ENCODE measurements around the gene TMEM183A.

DNA sequence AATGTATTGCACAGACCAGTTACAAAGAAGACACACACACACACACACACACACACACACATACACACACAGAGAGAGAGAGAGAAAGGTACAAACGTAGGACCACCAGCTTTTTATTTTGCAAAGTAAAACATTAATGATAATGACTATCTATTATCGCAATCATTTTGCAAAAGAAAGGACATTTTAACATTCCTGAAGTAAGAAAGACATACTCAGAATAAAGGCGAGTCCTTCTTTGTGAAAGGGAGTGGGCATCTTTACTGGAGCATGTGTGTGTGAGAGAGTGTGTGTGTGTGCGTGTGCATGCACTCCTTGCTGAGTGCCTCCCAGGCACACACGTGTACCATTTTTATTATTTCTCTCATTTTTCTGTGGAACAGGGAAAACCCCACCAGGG lies 47.5 kb downstream of the TMEM183A start:
- TF ChIP-seq, protein P1, sequence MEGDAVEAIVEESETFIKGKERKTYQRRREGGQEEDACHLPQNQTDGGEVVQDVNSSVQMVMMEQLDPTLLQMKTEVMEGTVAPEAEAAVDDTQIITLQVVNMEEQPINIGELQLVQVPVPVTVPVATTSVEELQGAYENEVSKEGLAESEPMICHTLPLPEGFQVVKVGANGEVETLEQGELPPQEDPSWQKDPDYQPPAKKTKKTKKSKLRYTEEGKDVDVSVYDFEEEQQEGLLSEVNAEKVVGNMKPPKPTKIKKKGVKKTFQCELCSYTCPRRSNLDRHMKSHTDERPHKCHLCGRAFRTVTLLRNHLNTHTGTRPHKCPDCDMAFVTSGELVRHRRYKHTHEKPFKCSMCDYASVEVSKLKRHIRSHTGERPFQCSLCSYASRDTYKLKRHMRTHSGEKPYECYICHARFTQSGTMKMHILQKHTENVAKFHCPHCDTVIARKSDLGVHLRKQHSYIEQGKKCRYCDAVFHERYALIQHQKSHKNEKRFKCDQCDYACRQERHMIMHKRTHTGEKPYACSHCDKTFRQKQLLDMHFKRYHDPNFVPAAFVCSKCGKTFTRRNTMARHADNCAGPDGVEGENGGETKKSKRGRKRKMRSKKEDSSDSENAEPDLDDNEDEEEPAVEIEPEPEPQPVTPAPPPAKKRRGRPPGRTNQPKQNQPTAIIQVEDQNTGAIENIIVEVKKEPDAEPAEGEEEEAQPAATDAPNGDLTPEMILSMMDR (IDR thresholded peaks at IDR 0.05), result no peak
- no peak for TF ChIP-seq POLR2A (IDR thresholded peaks at IDR 0.05)
